Endothelial cell of umbilical vein (primary cell): ENCODE measurements around the gene CUBN. TPM values are rescaled to one million over a fixed set of nuclear protein-coding genes. Genes with fewer than 3 reads are reported as not detected.
A peak's percentile ranks its signal among the peaks of the same experiment; 100 is the strongest.

Source experiments
- BruUV-seq: library from RNA; stranded (reverse); fragments of 400-500 nt; replicated peaks from 2 replicates; lab custom pipeline; 2021; lab: Mats Ljungman, UMichigan
- CTCF ChIA-PET: fragments of 300-600, 350-600 bp; sonication (Branson Sonifier 250); formaldehyde crosslinking; loops from one replicate; lab custom pipeline; 2021; ENCODE audit warnings: antibody characterized with exemption, inconsistent platforms; lab: Charles Lee
- POLR2A ChIA-PET: fragments of 300-600, 350-600 bp; sonication (Branson Sonifier 250); formaldehyde crosslinking; loops from one replicate; lab custom pipeline; 2021; ENCODE audit warnings: antibody characterized with exemption, inconsistent platforms; lab: Charles Lee
- DNase-seq: peaks from one replicate; pipeline ENCODE4 v3.0.0-alpha.2; 2011; ENCODE audit warnings: low read depth, low spot score
- FAIRE-seq: peaks from 2 replicates; lab custom pipeline; 2011; peaks lifted over from hg19 to GRCh38; lab: Jason Lieb, UNC
- H2AFZ ChIP-seq: 2 replicates; pipeline ENCODE4 v1.6.0; 2012; ENCODE audit warnings: low read depth, low read length, control low read depth, inconsistent platforms
- H3K27ac ChIP-seq: 2 replicates; pipeline ENCODE4 v1.5.1; 2011; ENCODE audit warnings: low read depth, mild to moderate bottlenecking, control low read depth, low read length, moderate library complexity; ENCODE audit not compliant: insufficient read depth
- H3K27me3 ChIP-seq, 2 experiments: 2 replicates each; pipeline versions ENCODE4 v1.6.0 to v1.6.1; 2011; ENCODE audit warnings: low read length in 2 of 2, mixed read lengths in 1 of 2; ENCODE audit not compliant: control insufficient read depth in 2 of 2, insufficient read depth in 2 of 2
- H3K36me3 ChIP-seq, 2 experiments: 2 replicates in 1 of 2; 3 replicates in 1 of 2; pipeline ENCODE4 v1.5.1; 2011; ENCODE audit warnings: low read length in 2 of 2, mild to moderate bottlenecking in 1 of 2, moderate library complexity in 1 of 2; ENCODE audit not compliant: control insufficient read depth in 2 of 2, insufficient read depth in 2 of 2; ENCODE audit errors: extremely low read depth in 1 of 2
- H3K4me1 ChIP-seq: 3 replicates; pipeline ENCODE4 v1.5.1; 2011; ENCODE audit warnings: mild to moderate bottlenecking, low read length; ENCODE audit not compliant: control insufficient read depth, insufficient read depth; ENCODE audit errors: extremely low read depth
- H3K4me2 ChIP-seq: 2 replicates; pipeline ENCODE4 v1.6.1; 2011; ENCODE audit warnings: low read length, control low read depth, mixed read lengths; ENCODE audit not compliant: insufficient read depth
- H3K4me3 ChIP-seq, 3 experiments: fragments of 200-600 bp in 1 of 3; sonication (generic), shearing (Covaris generic) in 1 of 3; replicated peaks in 1 of 3; 2 replicates each; pipeline ENCODE4 v1.5.1; 2011 to 2016; ENCODE audit warnings: control low read depth in 3 of 3, low read length in 3 of 3, mild to moderate bottlenecking in 2 of 3, inconsistent platforms in 1 of 3, low read depth in 1 of 3, moderate library complexity in 1 of 3; ENCODE audit not compliant: insufficient read depth in 1 of 3
- H3K79me2 ChIP-seq: 2 replicates; pipeline ENCODE4 v1.6.0; 2012; ENCODE audit warnings: low read length, inconsistent platforms; ENCODE audit not compliant: control insufficient read depth, insufficient read depth
- H3K9ac ChIP-seq: replicated peaks from 2 replicates; pipeline ENCODE3; 2011; ENCODE audit warnings: low read length, control low read depth; ENCODE audit not compliant: insufficient read depth; ENCODE audit errors: extremely low read depth
- H3K9me1 ChIP-seq: replicated peaks from 3 replicates; pipeline ENCODE4 v1.6.0; 2011; ENCODE audit warnings: mild to moderate bottlenecking, low read length; ENCODE audit not compliant: control insufficient read depth, insufficient read depth; ENCODE audit errors: extremely low read depth
- H3K9me3 ChIP-seq: replicated peaks from 2 replicates; pipeline ENCODE4 v1.5.1; 2012; ENCODE audit warnings: low read length, inconsistent platforms; ENCODE audit not compliant: control insufficient read depth, insufficient read depth
- H4K20me1 ChIP-seq: replicated peaks from 2 replicates; pipeline ENCODE3; 2011; ENCODE audit warnings: mild to moderate bottlenecking, low read length; ENCODE audit not compliant: control insufficient read depth, insufficient read depth; ENCODE audit errors: extremely low read depth
- EZH2 ChIP-seq: IDR thresholded peaks from 2 replicates; pipeline ENCODE4 v1.6.1; 2012; ENCODE audit warnings: borderline replicate concordance, low read depth, mild to moderate bottlenecking, moderate library complexity, low read length, inconsistent platforms; ENCODE audit not compliant: severe bottlenecking
- FOS ChIP-seq: IDR thresholded peaks from 2 replicates; pipeline ENCODE4 v1.6.1; 2011; ENCODE audit warnings: mild to moderate bottlenecking, low read length, moderate library complexity, borderline replicate concordance; ENCODE audit not compliant: insufficient read depth
- GATA2 ChIP-seq: IDR thresholded peaks from 2 replicates; pipeline ENCODE4 v1.7.0; 2011; ENCODE audit warnings: low read depth, mild to moderate bottlenecking, moderate library complexity, mixed read lengths, low read length; ENCODE audit not compliant: insufficient read length, insufficient read depth
- JUN ChIP-seq: IDR thresholded peaks from 2 replicates; pipeline ENCODE4 v1.6.1; 2011; ENCODE audit warnings: borderline replicate concordance, low read depth; ENCODE audit not compliant: insufficient read length, insufficient read depth
- MAX ChIP-seq: IDR thresholded peaks from 2 replicates; pipeline ENCODE4 v1.6.1; 2011; ENCODE audit not compliant: insufficient read depth, insufficient read length
- MYC ChIP-seq: IDR thresholded peaks from one replicate; pipeline ENCODE4 v1.6.1; 2011; ENCODE audit warnings: mild to moderate bottlenecking, low read depth, low read length
- POLR2A ChIP-seq: IDR thresholded peaks from 2 replicates; pipeline ENCODE4 v1.6.1; 2012; ENCODE audit warnings: low read depth, mild to moderate bottlenecking, control low read depth, low read length
- POLR2AphosphoS5 ChIP-seq: IDR thresholded peaks from 2 replicates; pipeline ENCODE4 v1.6.1; 2012; ENCODE audit warnings: low read depth, mild to moderate bottlenecking, control low read depth, low read length, moderate library complexity; ENCODE audit not compliant: insufficient read depth
- dilution Hi-C: fragments of 300-500 bp; cut with MboI; formaldehyde crosslinking; loops from one replicate; pipeline ENCODE4 v1.15.0; 2019; ENCODE audit warnings: low sequenced_read_pairs; ENCODE audit not compliant: extremely low pct_ligation_motif_present
- intact Hi-C: fragments of 100-400 bp; cut with micrococcal nuclease; formaldehyde crosslinking; loops from one replicate; pipeline ENCODE4 v1.10.0; 2022
- polyA plus RNA-seq, 4 experiments: library from polyadenylated mRNA; depleted of rRNA in 3 of 4; stranded (reverse) in 3 of 4; unstranded in 1 of 4; fragments of >200 nt; gene quantifications; 2 replicates each; pipeline versions ENCODE4 v1.2.1 to v1.2.3, GENCODE V29; 2011 to 2012; ENCODE audit warnings: missing spikeins in 1 of 4
- total RNA-seq: library from RNA; stranded (reverse); gene quantifications from 2 replicates; pipeline ENCODE4 v1.2.3, GENCODE V29; 2021
- TF ChIP-seq, protein P1 (sequence below), 2 donors: IDR thresholded peaks; 1 replicate in 1 of 2; 2 replicates in 1 of 2; pipeline ENCODE4 v1.5.1; 2011; ENCODE audit warnings: low read length in 2 of 2, mild to moderate bottlenecking in 2 of 2, moderate library complexity in 2 of 2, control low read depth in 1 of 2, inconsistent platforms in 1 of 2, low read depth in 1 of 2; ENCODE audit not compliant: insufficient read depth in 1 of 2; ENCODE audit errors: extremely low read depth in 1 of 2

CUBN gene
- total and polyA plus RNA-seq, 2 donors (not counting 3 experiments of a cell fraction or from before 2014, with no cell fraction given), result 2.7 to 4.6 TPM

DNA sequence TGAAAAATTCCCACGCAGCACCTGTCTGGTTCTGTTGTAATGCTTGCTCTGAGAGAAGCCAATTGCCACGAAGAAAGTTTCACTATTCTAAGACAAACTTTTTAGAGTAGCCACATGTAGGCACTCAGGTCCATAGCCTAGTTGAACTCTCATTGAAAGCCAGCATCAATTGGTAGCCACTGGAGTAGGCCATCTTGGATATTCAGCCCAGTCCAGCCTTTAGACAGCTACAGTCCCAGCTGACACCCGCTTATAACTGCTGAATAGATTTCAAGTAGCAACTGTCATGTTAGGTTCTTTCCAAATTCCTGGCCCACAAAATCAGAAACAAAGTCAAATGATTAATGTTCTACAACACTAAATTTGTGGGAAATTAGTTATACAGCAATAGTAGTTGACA, 31.6 kb downstream of the CUBN start:
- no peaks in the 10 kb centered on the region for H4K20me1 ChIP-seq
- no peaks in the 10 kb centered on the region for H3K79me2 ChIP-seq
- peaks cover 16% of the 10 kb centered on the region for H3K4me1 ChIP-seq
- no peaks in the 10 kb centered on the region for H3K27me3 ChIP-seq
- dilution Hi-C loops (no loop called here), intact Hi-C loops (no loop called here)
- H3K27ac ChIP-seq, result no peak overlapping the region
- no peaks in the 10 kb centered on the region for H3K9me3 ChIP-seq
- no peak overlapping the region for H3K4me3 ChIP-seq
- H3K4me2 ChIP-seq, result no peak overlapping the region
- FAIRE-seq (no peak), DNase-seq (no peak)
- POLR2A ChIA-PET, result no interaction called here
- H2AFZ ChIP-seq, result peak overlapping the region; percentile 47
- CTCF ChIA-PET, result no interaction called here
- no peak for TF ChIP-seq JUN
- TF ChIP-seq POLR2AphosphoS5, result no peak
- no peak for TF ChIP-seq GATA2
- no peak for TF ChIP-seq POLR2A
- TF ChIP-seq, protein P1, sequence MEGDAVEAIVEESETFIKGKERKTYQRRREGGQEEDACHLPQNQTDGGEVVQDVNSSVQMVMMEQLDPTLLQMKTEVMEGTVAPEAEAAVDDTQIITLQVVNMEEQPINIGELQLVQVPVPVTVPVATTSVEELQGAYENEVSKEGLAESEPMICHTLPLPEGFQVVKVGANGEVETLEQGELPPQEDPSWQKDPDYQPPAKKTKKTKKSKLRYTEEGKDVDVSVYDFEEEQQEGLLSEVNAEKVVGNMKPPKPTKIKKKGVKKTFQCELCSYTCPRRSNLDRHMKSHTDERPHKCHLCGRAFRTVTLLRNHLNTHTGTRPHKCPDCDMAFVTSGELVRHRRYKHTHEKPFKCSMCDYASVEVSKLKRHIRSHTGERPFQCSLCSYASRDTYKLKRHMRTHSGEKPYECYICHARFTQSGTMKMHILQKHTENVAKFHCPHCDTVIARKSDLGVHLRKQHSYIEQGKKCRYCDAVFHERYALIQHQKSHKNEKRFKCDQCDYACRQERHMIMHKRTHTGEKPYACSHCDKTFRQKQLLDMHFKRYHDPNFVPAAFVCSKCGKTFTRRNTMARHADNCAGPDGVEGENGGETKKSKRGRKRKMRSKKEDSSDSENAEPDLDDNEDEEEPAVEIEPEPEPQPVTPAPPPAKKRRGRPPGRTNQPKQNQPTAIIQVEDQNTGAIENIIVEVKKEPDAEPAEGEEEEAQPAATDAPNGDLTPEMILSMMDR (IDR thresholded peaks at IDR 0.05; ENCODE audit: extremely low read depth in 1 of 2, insufficient read depth in 1 of 2, low read depth in 1 of 2, low read length in 2 of 2), result no peak
- no peak for TF ChIP-seq MYC
- no peaks in the 10 kb centered on the region for H3K36me3 ChIP-seq
- H3K9ac ChIP-seq, result no peak overlapping the region
- H3K9me1 ChIP-seq, result no peaks in the 10 kb centered on the region
- BruUV-seq, result no TSS peak

DNA sequence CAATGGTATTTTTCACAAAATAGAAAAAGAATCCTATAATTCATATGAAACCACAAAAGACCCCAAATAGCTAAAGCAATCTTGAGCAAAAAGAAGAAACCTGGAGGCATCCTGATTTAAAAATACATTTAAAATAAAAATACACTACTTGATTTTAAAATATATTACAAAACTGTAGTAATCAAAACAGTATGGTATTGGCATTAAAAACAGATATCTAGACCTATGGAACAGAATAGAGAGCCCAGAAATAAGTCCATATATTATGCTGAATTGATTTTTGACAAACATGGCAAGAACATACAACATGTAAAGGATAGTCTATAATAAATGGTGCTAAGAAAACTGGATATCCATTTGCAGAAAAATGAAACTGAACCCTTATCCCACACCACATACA, 34.8 kb downstream of the CUBN start:
- Histone ChIP-seq H4K20me1 (no peaks in the 10 kb centered on the region), H3K4me2 (no peak overlapping the region), H3K36me3 (no peaks in the 10 kb centered on the region), H2AFZ (no peak overlapping the region), H3K27ac (no peak overlapping the region), H3K9me1 (no peaks in the 10 kb centered on the region), H3K27me3 (no peaks in the 10 kb centered on the region), H3K79me2 (no peaks in the 10 kb centered on the region), H3K4me1 (no peaks in the 10 kb centered on the region), H3K9ac (no peak overlapping the region), H3K4me3 (no peak overlapping the region), H3K9me3 (no peaks in the 10 kb centered on the region)
- intact Hi-C loops, result no loop called here
- CTCF ChIA-PET, result no interaction called here
- dilution Hi-C loops, result no loop called here
- no peak for TF ChIP-seq EZH2
- TF ChIP-seq JUN, result no peak
- TF ChIP-seq MAX, result no peak
- TF ChIP-seq MYC, result no peak
- TF ChIP-seq, protein P1 (IDR thresholded peaks at IDR 0.05; ENCODE audit: extremely low read depth in 1 of 2, insufficient read depth in 1 of 2, low read depth in 1 of 2, low read length in 2 of 2), result no peak
- no peak for TF ChIP-seq POLR2A
- no peak for TF ChIP-seq GATA2
- TF ChIP-seq POLR2AphosphoS5, result no peak
- TF ChIP-seq FOS, result no peak
- no peak for FAIRE-seq
- no TSS peak for BruUV-seq
- no peak for DNase-seq
- POLR2A ChIA-PET, result no interaction called here
